DND-41 (cell line): ENCODE measurements around the gene SPRN.
"Not testable (repeated sequence)": the region's sequence is repeated elsewhere in the genome, so short reads cannot be mapped to it uniquely, and the experiment has no call there.

Experiments
- ATAC-seq: fragments of 200-7000 bp; cut with Tn5 transposase; 3 replicates; pipeline ENCODE4 v1.9.1; 2021; ENCODE audit warnings: low read depth; ENCODE audit not compliant: insufficient read depth
- DNase-seq: peaks from one replicate; pipeline ENCODE4 v3.0.0-alpha.2; 2020
- H2AFZ ChIP-seq: 2 replicates; pipeline ENCODE4 v1.6.0; 2012; ENCODE audit warnings: low read depth, low read length
- H3K27ac ChIP-seq: 2 replicates; pipeline ENCODE4 v1.5.1; 2012; ENCODE audit warnings: low read length, inconsistent platforms
- H3K27me3 ChIP-seq: fragments of 200-600 bp; sonication (generic); 2 replicates; pipeline ENCODE4 v1.6.0; 2012; ENCODE audit warnings: low read length, mild to moderate bottlenecking, inconsistent platforms; ENCODE audit not compliant: insufficient read depth, poor library complexity
- H3K36me3 ChIP-seq: 2 replicates; pipeline ENCODE4 v1.5.1; 2012; ENCODE audit warnings: low read length, inconsistent platforms; ENCODE audit not compliant: insufficient read depth
- H3K4me1 ChIP-seq: 2 replicates; pipeline ENCODE4 v1.5.1; 2012; ENCODE audit warnings: mild to moderate bottlenecking, low read length; ENCODE audit not compliant: insufficient read depth
- H3K4me2 ChIP-seq: 2 replicates; pipeline ENCODE4 v1.6.0; 2012; ENCODE audit warnings: mild to moderate bottlenecking, moderate library complexity, low read length, inconsistent platforms; ENCODE audit not compliant: insufficient read depth
- H3K4me3 ChIP-seq, 2 experiments: fragments of 200-600 bp in 1 of 2; shearing (Covaris generic) in 1 of 2; 2 replicates each; pipeline ENCODE4 v1.5.1; 2012 to 2016; ENCODE audit warnings: inconsistent platforms in 2 of 2, low read length in 2 of 2, mild to moderate bottlenecking in 2 of 2, low read depth in 1 of 2, moderate library complexity in 1 of 2
- H3K79me2 ChIP-seq: 2 replicates; pipeline ENCODE4 v1.6.0; 2012; ENCODE audit warnings: low read length, inconsistent platforms; ENCODE audit not compliant: insufficient read depth
- H3K9ac ChIP-seq: 2 replicates; pipeline ENCODE4 v1.6.0; 2012; ENCODE audit warnings: low read depth, mild to moderate bottlenecking, inconsistent platforms, low read length, moderate library complexity
- H3K9me3 ChIP-seq: 2 replicates; pipeline ENCODE4 v1.5.1; 2012; ENCODE audit warnings: low read length, moderate library complexity, mild to moderate bottlenecking, inconsistent platforms; ENCODE audit not compliant: insufficient read depth, severe bottlenecking
- H4K20me1 ChIP-seq: 2 replicates; pipeline ENCODE4 v1.6.0; 2012; ENCODE audit warnings: low read length; ENCODE audit not compliant: insufficient read depth
- CTCF ChIP-seq: IDR thresholded peaks from 2 replicates; pipeline ENCODE4 v1.5.1; 2012; ENCODE audit warnings: borderline replicate concordance, low read length, moderate library complexity, mild to moderate bottlenecking; ENCODE audit not compliant: poor library complexity, severe bottlenecking; ENCODE audit errors: extremely low read depth
- EZH2 ChIP-seq: IDR thresholded peaks from 3 replicates; pipeline ENCODE4 v1.6.1; 2012; ENCODE audit warnings: borderline replicate concordance, low read depth, mild to moderate bottlenecking, moderate library complexity, low read length, inconsistent platforms; ENCODE audit not compliant: severe bottlenecking

The SPRN gene

GRCh38 chr10:133377818-133378250 lies 46.6 kb downstream of the SPRN start:
- Histone ChIP-seq H3K79me2 (no peaks in the 10 kb centered on the region), H3K4me2 (peak overlapping the region; percentile 81), H3K9ac (peak overlapping the region; percentile 57), H2AFZ (peak overlapping the region; percentile 76), H3K4me3 (peak overlapping the region; percentile 13 to 59; a peak in 3 of 4 replicates), H3K27ac (no peak overlapping the region; the same call in 1 of the 2 replicates), H3K9me3 (no peaks in the 10 kb centered on the region), H4K20me1 (no peaks in the 10 kb centered on the region), H3K27me3 (no peaks in the 10 kb centered on the region), H3K4me1 (peaks cover 24% of the 10 kb centered on the region), H3K36me3 (no peaks in the 10 kb centered on the region)
- DNase-seq, result no peak
- TF ChIP-seq EZH2 (no peak), CTCF (no peak)
- ATAC-seq, result peak; percentile 1; the same call in 1 of the 3 replicates

- no peak overlapping the region for H3K27ac ChIP-seq
- H4K20me1 ChIP-seq, result no peaks in the 10 kb centered on the region
- H3K79me2 ChIP-seq, result peaks cover 3% of the 10 kb centered on the region
- no peaks in the 10 kb centered on the region for H3K27me3 ChIP-seq
- ATAC-seq (no peak), DNase-seq (no peak)
- H3K9me3 ChIP-seq, result no peaks in the 10 kb centered on the region
- H3K4me3 ChIP-seq, result peak overlapping the region in 1 of 2 experiments; percentile 59; a peak in 2 of 4 replicates
- no peaks in the 10 kb centered on the region for H3K36me3 ChIP-seq
- no peak for TF ChIP-seq EZH2
- TF ChIP-seq CTCF, result no peak
- peak overlapping the region; percentile 81 for H3K4me2 ChIP-seq
- no peak overlapping the region for H2AFZ ChIP-seq
- H3K4me1 ChIP-seq, result peaks cover 28% of the 10 kb centered on the region
- peak overlapping the region; percentile 57; the same call in 1 of the 2 replicates for H3K9ac ChIP-seq
These were observed 47.2 kb downstream of the SPRN start for GRCh38 chr10:133377025-133377817.

GRCh38 chr10:133376183-133376582 lies 48.2 kb downstream of the SPRN start:
- not testable (repeated sequence) for H3K27ac ChIP-seq, H4K20me1 ChIP-seq, H3K9ac ChIP-seq, H3K27me3 ChIP-seq, H3K36me3 ChIP-seq, H3K4me2 ChIP-seq, H3K9me3 ChIP-seq, H2AFZ ChIP-seq, DNase-seq, ATAC-seq, H3K4me3 ChIP-seq, H3K79me2 ChIP-seq
- H3K4me1 ChIP-seq, result peaks cover 34% of the 10 kb centered on the region

- Histone ChIP-seq H3K9me3 (no peaks in the 10 kb centered on the region), H3K4me1 (peaks cover 34% of the 10 kb centered on the region), H4K20me1 (no peaks in the 10 kb centered on the region), H2AFZ (no peak overlapping the region), H3K36me3 (peaks cover 6% of the 10 kb centered on the region), H3K27me3 (no peaks in the 10 kb centered on the region), H3K27ac (no peak overlapping the region), H3K4me3 (no peak overlapping the region), H3K9ac (no peak overlapping the region), H3K79me2 (peaks cover 6% of the 10 kb centered on the region), H3K4me2 (no peak overlapping the region)
- ATAC-seq (no peak), DNase-seq (no peak)
- TF ChIP-seq EZH2, result no peak
These were observed 48.9 kb downstream of the SPRN start for GRCh38 chr10:133375357-133376115.
